Kidney (tissue), 14 donors: Measurements from ENCODE around the gene DPCD. TPM values are rescaled to one million over a fixed set of nuclear protein-coding genes. Genes with fewer than 3 reads are reported as not detected.

Source experiments
- DNase-seq, 5 donors: peaks; one replicate each; pipeline ENCODE4 v3.0.0-alpha.2; 2013 to 2020
- FAIRE-seq: peaks from 2 replicates; lab custom pipeline; 2012; peaks lifted over from hg19 to GRCh38; lab: Jason Lieb, UNC
- H3K27ac ChIP-seq, 2 donors: one replicate each; pipeline ENCODE4 v1.7.0; 2013; ENCODE audit warnings: low read depth in 2 of 2, low read length in 2 of 2, inconsistent platforms in 1 of 2
- H3K27me3 ChIP-seq: one replicate; pipeline ENCODE4 v1.7.1; 2013; ENCODE audit warnings: low read length, inconsistent platforms; ENCODE audit not compliant: control insufficient read depth, insufficient read depth
- H3K36me3 ChIP-seq, 3 donors: one replicate each; pipeline versions ENCODE4 v1.7.0 to v1.7.1; 2013; ENCODE audit warnings: low read length in 3 of 3, control low read depth in 1 of 3, inconsistent platforms in 1 of 3; ENCODE audit not compliant: insufficient read depth in 3 of 3, control insufficient read depth in 2 of 3
- H3K4me1 ChIP-seq, 3 donors: one replicate each; pipeline versions ENCODE4 v1.7.0 to v1.7.1; 2013; ENCODE audit warnings: low read length in 3 of 3, inconsistent platforms in 1 of 3, low read depth in 1 of 3; ENCODE audit not compliant: control insufficient read depth in 2 of 3, insufficient read depth in 2 of 3
- H3K4me3 ChIP-seq, 3 donors: one replicate each; pipeline versions ENCODE4 v1.7.0 to v1.8.1; 2013; ENCODE audit warnings: low read length in 3 of 3, control low read depth in 1 of 3, inconsistent platforms in 1 of 3
- H3K9ac ChIP-seq, 3 donors: one replicate each; pipeline versions ENCODE4 v1.7.0 to v1.7.1; 2013; ENCODE audit warnings: low read length in 3 of 3, control low read depth in 1 of 3, inconsistent platforms in 1 of 3
- H3K9me3 ChIP-seq, 3 donors: one replicate each; pipeline versions ENCODE4 v1.7.0 to v1.7.1; 2013; ENCODE audit warnings: low read length in 3 of 3, control low read depth in 1 of 3, inconsistent platforms in 1 of 3; ENCODE audit not compliant: control insufficient read depth in 2 of 3, insufficient read depth in 1 of 3
- intact Hi-C: fragments of 100-400 bp; cut with DNase I; formaldehyde crosslinking; loops from one replicate; pipeline ENCODE4 v1.11.1; 2022
- polyA plus RNA-seq: library from polyadenylated mRNA; stranded (reverse); fragments of 350-450 nt; fragmentation: Illumina TruSeq; extraction: RNeasy Lipid Tissue Mini Kit (QIAGEN cat#74804); gene quantifications from one replicate; pipeline ENCODE4 v1.2.3, GENCODE V29; 2014; ENCODE audit warnings: low read depth, low replicate concordance; ENCODE audit not compliant: insufficient read depth
- total RNA-seq: library from RNA; stranded (reverse); fragmentation: NEBNext Ultra II Directional; extraction: Animal tissue kit (Norgen Biotek cat#: 25700); gene quantifications from one replicate; pipeline ENCODE4 v1.2.1, GENCODE V29; 2021
- TF ChIP-seq, protein P1 (sequence below): IDR thresholded peaks from 3 replicates; pipeline ENCODE4 v1.5.1; 2012; ENCODE audit warnings: mild to moderate bottlenecking, moderate library complexity, borderline replicate concordance; ENCODE audit not compliant: insufficient read depth; ENCODE audit errors: extremely low read depth
- donor health status: control.
- donor health status: control.
- donor health status: control.
- donor health status: control.
- donor health status: control.
- donor health status: DM: yes; HTN: yes; CAD: no.
- donor health status: Normal renal cell carcinoma (clear cell type).

The DPCD gene
- total and polyA plus RNA-seq, 2 donors from 2014 or later: 26.4 to 63.1 TPM

DNA sequence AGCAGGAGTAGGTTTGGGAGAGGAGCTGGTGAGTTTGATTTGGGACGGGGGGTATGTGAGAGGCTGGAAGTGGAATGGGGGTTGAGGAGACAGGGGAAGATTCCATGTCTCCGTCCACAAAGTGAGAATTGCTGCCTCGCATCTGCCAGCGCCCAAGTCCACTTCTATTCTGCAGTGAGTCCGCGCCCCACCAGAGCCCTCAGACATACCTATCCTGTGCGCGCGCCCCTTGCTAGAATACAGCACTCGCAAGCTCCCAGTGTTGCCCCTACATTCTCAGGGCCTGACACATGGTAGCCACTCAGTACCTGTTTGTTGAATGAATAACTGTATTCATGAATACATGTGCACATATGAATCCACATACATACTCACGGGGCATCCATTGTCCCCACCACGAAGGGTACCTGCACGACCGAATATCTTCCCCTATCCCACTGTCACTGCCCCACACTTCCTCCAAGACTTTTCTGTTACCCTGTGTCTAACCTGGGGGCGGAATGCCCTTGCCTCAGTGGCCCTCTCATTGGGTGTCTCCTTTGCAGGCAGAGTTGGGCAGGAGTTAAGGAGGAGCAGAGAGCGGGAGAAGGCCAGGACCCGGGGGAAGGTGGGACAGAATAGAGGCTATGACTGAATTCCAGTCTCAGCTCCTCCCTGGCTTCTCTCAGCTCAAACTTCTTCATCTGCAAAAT, 19.9 kb upstream of the DPCD start:
- Histone ChIP-seq H3K36me3 (no peaks in the 10 kb centered on the region), H3K4me1 (peaks cover 0 to 18% (median 6%) of the 10 kb centered on the region in 3 donors), H3K27me3 (peaks cover 4% of the 10 kb centered on the region), H3K9me3 (peaks cover 0 to 9% (median 5%) of the 10 kb centered on the region in 3 donors), H3K4me3 (no peak overlapping the region), H3K27ac (no peak overlapping the region), H3K9ac (no peak overlapping the region)
- DNase-seq (no peak), FAIRE-seq (no peak)
- TF ChIP-seq, protein P1, sequence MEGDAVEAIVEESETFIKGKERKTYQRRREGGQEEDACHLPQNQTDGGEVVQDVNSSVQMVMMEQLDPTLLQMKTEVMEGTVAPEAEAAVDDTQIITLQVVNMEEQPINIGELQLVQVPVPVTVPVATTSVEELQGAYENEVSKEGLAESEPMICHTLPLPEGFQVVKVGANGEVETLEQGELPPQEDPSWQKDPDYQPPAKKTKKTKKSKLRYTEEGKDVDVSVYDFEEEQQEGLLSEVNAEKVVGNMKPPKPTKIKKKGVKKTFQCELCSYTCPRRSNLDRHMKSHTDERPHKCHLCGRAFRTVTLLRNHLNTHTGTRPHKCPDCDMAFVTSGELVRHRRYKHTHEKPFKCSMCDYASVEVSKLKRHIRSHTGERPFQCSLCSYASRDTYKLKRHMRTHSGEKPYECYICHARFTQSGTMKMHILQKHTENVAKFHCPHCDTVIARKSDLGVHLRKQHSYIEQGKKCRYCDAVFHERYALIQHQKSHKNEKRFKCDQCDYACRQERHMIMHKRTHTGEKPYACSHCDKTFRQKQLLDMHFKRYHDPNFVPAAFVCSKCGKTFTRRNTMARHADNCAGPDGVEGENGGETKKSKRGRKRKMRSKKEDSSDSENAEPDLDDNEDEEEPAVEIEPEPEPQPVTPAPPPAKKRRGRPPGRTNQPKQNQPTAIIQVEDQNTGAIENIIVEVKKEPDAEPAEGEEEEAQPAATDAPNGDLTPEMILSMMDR: no peak
- intact Hi-C loops: loop anchor here (10.0 kb wide), 1 partner anchor 353 kb away; no protein-coding TSS in a partner anchor

DNA sequence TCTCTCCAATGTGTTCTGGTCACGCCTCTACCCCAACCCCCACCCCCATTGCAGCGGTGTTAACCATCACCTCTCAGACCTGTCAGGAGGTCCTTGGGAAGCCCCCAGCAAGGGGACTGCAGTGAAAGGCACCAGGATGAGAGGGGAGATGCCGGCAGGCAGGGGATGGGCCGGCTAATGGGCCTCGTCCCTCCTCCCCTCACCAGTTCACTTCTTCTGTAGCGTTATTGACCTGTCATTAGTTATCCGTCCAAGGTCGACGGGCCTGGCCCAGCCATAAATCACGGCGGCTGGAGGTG, 18.8 kb upstream of the DPCD start:
- FAIRE-seq (no peak), DNase-seq (peak in 2 of 5 donors; percentile 64 to 75)
- TF ChIP-seq, protein P1: no peak
- Histone ChIP-seq H3K36me3 (no peaks in the 10 kb centered on the region), H3K9me3 (peaks cover 0 to 10% (median 5%) of the 10 kb centered on the region in 3 donors), H3K27ac (no peak overlapping the region), H3K4me3 (no peak overlapping the region), H3K4me1 (peaks cover 0 to 18% (median 6%) of the 10 kb centered on the region in 3 donors), H3K9ac (no peak overlapping the region), H3K27me3 (peaks cover 4% of the 10 kb centered on the region)
- intact Hi-C loops: loop anchor here (10.0 kb wide), 1 partner anchor 354 kb away; no protein-coding TSS in a partner anchor

DNA sequence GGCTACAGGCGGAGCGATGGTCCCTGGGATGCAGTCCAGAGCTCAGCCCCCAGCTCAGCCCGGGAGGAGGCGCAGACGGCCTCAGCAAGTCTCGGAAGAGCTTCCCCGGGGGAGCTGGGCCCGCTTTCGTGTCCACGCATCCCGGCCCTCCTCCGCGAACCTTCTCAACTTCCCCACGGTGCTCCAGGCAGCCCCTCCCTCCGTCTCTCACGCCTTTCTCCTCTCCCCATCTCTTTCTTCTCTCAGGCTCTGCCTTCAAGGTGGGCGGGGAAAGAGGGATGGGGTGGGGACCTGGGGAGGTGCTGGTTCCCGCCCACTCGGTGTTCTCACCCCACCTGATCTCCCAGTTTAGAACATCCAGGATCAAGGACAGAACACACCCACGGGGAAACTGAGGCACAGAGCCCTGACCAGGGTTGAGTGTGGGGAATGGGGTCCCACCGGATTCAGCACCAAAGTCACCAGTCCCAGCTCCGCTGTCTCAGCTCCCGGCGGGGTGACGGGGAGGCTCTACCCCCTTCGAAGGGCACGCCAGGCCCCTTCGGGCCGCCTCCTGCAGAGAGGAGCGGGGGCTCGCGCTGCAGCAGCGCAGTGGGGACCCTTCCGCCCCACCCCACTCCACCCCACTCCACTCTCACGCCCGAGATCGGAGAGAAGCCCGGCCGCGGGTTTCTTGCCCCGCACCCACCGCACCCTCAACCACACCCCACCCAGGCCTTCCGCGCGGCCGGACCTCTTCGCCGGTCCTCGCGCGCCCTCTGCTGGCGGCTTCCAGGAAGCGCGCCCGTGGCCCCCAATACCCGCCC, 18.3 kb upstream of the DPCD start:
- no peak for FAIRE-seq
- peak overlapping the region in 1 of 3 donors; percentile 51 for H3K9ac ChIP-seq

More for the DNA sequence above, 18.3 kb upstream of the DPCD start:
- Histone ChIP-seq H3K4me3 (peak overlapping the region; percentile 47 to 64 (median 50)), H3K27me3 (peaks cover 4% of the 10 kb centered on the region), H3K36me3 (no peaks in the 10 kb centered on the region), H3K27ac (no peak overlapping the region), H3K4me1 (peaks cover 0 to 18% (median 6%) of the 10 kb centered on the region in 3 donors), H3K9me3 (peaks cover 0 to 10% (median 5%) of the 10 kb centered on the region in 3 donors)
- intact Hi-C loops: loop anchor here (10.0 kb wide), 1 partner anchor 355 kb away; no protein-coding TSS in a partner anchor
- TF ChIP-seq, protein P1: peak; percentile 93
- DNase-seq: peak; percentile 74 to 92 (median 82)
